ENCODE data around the gene MAGED4B. TPM values are rescaled to one million over a fixed set of nuclear protein-coding genes. Genes with fewer than 3 reads are reported as not detected.
"Not testable (repeated sequence)": the region's sequence is repeated elsewhere in the genome, so short reads cannot be mapped to it uniquely, and the experiment has no call there.

Gene MAGED4B, protein sequence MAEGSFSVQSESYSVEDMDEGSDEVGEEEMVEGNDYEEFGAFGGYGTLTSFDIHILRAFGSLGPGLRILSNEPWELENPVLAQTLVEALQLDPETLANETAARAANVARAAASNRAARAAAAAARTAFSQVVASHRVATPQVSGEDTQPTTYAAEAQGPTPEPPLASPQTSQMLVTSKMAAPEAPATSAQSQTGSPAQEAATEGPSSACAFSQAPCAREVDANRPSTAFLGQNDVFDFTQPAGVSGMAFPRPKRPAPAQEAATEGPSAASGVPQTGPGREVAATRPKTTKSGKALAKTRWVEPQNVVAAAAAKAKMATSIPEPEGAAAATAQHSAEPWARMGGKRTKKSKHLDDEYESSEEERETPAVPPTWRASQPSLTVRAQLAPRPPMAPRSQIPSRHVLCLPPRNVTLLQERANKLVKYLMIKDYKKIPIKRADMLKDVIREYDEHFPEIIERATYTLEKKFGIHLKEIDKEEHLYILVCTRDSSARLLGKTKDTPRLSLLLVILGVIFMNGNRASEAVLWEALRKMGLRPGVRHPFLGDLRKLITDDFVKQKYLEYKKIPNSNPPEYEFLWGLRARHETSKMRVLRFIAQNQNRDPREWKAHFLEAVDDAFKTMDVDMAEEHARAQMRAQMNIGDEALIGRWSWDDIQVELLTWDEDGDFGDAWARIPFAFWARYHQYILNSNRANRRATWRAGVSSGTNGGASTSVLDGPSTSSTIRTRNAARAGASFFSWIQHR
- polyA plus RNA-seq (2013, experiment 1 of 2): 124 TPM
- 116 TPM for polyA plus RNA-seq (2013, experiment 2 of 2)

GRCh38 chrX:52068666-52069640 lies at the start of gene MAGED4B:
Gene MAGED4B, minus strand, starts transcription at chrX:52069183. Its CDS starts 1,011 bp downstream, at chrX:52068172.
- H3K9me3 ChIP-seq (ENCODE audit: control insufficient read depth, low read length); H3K36me3 ChIP-seq (ENCODE audit: control insufficient read depth, insufficient read depth, low read length); H3K4me1 ChIP-seq (ENCODE audit: control insufficient read depth, insufficient read depth, low read length, poor library complexity, severe bottlenecking); H3K27ac ChIP-seq (ENCODE audit: low read depth, low read length, severe bottlenecking); H3K4me3 ChIP-seq (ENCODE audit: extremely low read depth, insufficient read depth, low read length, poor library complexity, severe bottlenecking): not testable (repeated sequence)
- no CpG with 5 or more reads among the region's 56 CpGs for WGBS, 2 experiments (ENCODE audit: insufficient coverage in 2 of 2)

DNA sequence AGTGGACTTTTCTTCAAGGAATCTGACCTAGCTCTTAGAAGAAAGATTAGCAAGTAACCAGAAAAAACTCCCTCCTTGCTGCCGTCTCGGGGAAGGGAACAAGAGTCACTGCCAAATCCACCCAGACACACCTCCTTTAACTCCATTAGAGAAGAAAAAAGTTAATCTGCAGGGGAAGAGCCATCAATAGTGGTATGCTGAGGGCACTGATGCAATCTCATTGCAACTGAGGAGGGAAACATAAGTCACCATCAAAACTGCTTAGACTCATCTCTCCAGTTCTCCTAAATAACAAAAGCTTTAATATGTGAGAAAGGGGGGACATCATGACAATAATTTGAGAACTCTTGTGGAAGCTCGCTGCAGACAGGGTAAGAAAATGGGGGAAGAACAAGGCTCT lies 49.3 kb upstream of the MAGED4B start:
- Histone ChIP-seq H3K27ac (ENCODE audit: low read depth, low read length, severe bottlenecking) (no peak overlapping the region), H3K36me3 (ENCODE audit: control insufficient read depth, insufficient read depth, low read length) (no peaks in the 10 kb centered on the region), H3K4me3 (ENCODE audit: extremely low read depth, insufficient read depth, low read length, poor library complexity, severe bottlenecking) (no peak overlapping the region), H3K4me1 (ENCODE audit: control insufficient read depth, insufficient read depth, low read length, poor library complexity, severe bottlenecking) (no peaks in the 10 kb centered on the region), H3K9me3 (ENCODE audit: control insufficient read depth, low read length) (no peaks in the 10 kb centered on the region)
- whole genome bisulfite sequencing, 2 experiments (ENCODE audit: insufficient coverage in 2 of 2): no CpG with 5 or more reads among the region's 3 CpGs

DNA sequence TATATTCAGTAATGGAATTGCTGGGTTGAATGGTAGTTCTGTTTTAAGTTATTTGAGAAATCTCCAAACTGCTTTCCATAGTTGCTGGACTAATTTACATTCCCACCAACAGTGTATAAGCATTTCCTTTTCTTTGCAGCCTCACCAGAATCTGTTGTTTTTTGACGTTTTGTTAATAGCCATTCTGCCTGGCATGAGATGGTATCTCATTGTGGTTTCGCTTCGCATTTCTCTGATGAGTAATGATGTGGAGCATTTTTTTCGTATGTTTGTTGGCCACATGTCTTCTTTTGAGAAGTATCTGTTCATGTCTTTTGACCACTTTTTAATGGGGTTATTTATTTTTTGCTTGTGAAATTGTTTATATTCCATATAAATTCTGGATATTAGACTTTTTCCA lies 13.6 kb upstream of the MAGED4B start:
- no peaks in the 10 kb centered on the region for H3K4me1 ChIP-seq (ENCODE audit: control insufficient read depth, insufficient read depth, low read length, poor library complexity, severe bottlenecking)
- no peaks in the 10 kb centered on the region for H3K9me3 ChIP-seq (ENCODE audit: control insufficient read depth, low read length)
- WGBS, 2 experiments (ENCODE audit: insufficient coverage in 2 of 2): no CpG with 5 or more reads among the region's 4 CpGs
- no peak overlapping the region for H3K4me3 ChIP-seq (ENCODE audit: extremely low read depth, insufficient read depth, low read length, poor library complexity, severe bottlenecking)
- no peaks in the 10 kb centered on the region for H3K36me3 ChIP-seq (ENCODE audit: control insufficient read depth, insufficient read depth, low read length)
- no peak overlapping the region for H3K27ac ChIP-seq (ENCODE audit: low read depth, low read length, severe bottlenecking)

- H3K9me3 ChIP-seq (ENCODE audit: control insufficient read depth, low read length): no peaks in the 10 kb centered on the region
- WGBS, 2 experiments (ENCODE audit: insufficient coverage in 2 of 2): no CpG with 5 or more reads among the region's 1 CpG
- H3K27ac ChIP-seq (ENCODE audit: low read depth, low read length, severe bottlenecking): no peak overlapping the region
- H3K36me3 ChIP-seq (ENCODE audit: control insufficient read depth, insufficient read depth, low read length): no peaks in the 10 kb centered on the region
- H3K4me1 ChIP-seq (ENCODE audit: control insufficient read depth, insufficient read depth, low read length, poor library complexity, severe bottlenecking): no peaks in the 10 kb centered on the region
- no peak overlapping the region for H3K4me3 ChIP-seq (ENCODE audit: extremely low read depth, insufficient read depth, low read length, poor library complexity, severe bottlenecking)
These were observed 9.1 kb upstream of the MAGED4B start for GRCh38 chrX:52078131-52078530.

GRCh38 chrX:52042288-52042687 lies 26.7 kb downstream of the MAGED4B start:
- H3K27ac ChIP-seq (ENCODE audit: low read depth, low read length, severe bottlenecking); H3K9me3 ChIP-seq (ENCODE audit: control insufficient read depth, low read length); H3K36me3 ChIP-seq (ENCODE audit: control insufficient read depth, insufficient read depth, low read length); H3K4me3 ChIP-seq (ENCODE audit: extremely low read depth, insufficient read depth, low read length, poor library complexity, severe bottlenecking); H3K4me1 ChIP-seq (ENCODE audit: control insufficient read depth, insufficient read depth, low read length, poor library complexity, severe bottlenecking): not testable (repeated sequence)
- no CpG with 5 or more reads among the region's 6 CpGs for WGBS, 2 experiments (ENCODE audit: insufficient coverage in 2 of 2)

DNA sequence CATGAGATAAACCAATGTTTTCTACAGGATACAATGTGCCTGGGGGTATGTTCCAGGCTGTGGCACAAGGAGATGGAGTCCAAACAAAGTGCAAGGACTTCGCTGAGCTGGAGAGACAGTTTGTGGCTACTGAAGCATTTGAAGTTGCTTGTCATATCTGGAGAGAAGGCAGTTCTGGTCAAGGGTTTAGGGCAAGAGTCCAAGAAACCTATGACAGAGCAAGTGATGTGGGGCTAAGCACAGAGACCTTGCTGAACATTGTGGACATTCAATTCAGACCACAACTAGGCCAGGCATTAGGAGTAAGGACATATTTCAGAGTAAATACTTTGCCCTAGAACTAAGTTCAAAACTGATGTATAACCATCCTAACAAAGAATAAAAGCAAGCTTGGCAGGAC lies 34.8 kb downstream of the MAGED4B start:
- Histone ChIP-seq H3K4me3 (ENCODE audit: extremely low read depth, insufficient read depth, low read length, poor library complexity, severe bottlenecking) (no peak overlapping the region), H3K4me1 (ENCODE audit: control insufficient read depth, insufficient read depth, low read length, poor library complexity, severe bottlenecking) (no peaks in the 10 kb centered on the region), H3K27ac (ENCODE audit: low read depth, low read length, severe bottlenecking) (no peak overlapping the region), H3K9me3 (ENCODE audit: control insufficient read depth, low read length) (no peaks in the 10 kb centered on the region), H3K36me3 (ENCODE audit: control insufficient read depth, insufficient read depth, low read length) (no peaks in the 10 kb centered on the region)
- 100% methylated on average over 1 of the region's 1 CpG; no CpG with 5 or more reads in 1 of the 2 experiments for WGBS, 2 experiments (ENCODE audit: insufficient coverage in 2 of 2)

DNA sequence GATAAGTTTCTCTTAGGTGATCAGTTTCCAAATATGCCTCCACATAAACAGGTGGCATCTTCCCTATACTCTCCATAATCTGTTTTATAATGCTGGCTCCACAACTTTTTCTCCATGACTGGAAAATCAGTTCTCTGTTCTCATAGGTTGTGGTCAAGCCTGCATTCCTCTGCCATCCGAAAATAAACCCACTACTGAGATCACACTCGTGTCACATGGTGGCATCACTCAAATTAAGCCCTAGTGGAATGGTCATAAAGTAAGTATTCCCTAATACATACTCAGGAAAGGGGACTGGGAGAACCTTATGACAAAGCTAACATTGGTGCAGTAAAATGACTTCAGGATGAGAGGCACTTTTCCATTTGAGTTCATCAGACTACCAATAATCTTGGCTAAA lies 37.6 kb downstream of the MAGED4B start:
- Histone ChIP-seq H3K27ac (ENCODE audit: low read depth, low read length, severe bottlenecking) (no peak overlapping the region), H3K9me3 (ENCODE audit: control insufficient read depth, low read length) (no peaks in the 10 kb centered on the region), H3K4me3 (ENCODE audit: extremely low read depth, insufficient read depth, low read length, poor library complexity, severe bottlenecking) (no peak overlapping the region), H3K36me3 (ENCODE audit: control insufficient read depth, insufficient read depth, low read length) (no peaks in the 10 kb centered on the region), H3K4me1 (ENCODE audit: control insufficient read depth, insufficient read depth, low read length, poor library complexity, severe bottlenecking) (no peaks in the 10 kb centered on the region)
- WGBS, 2 experiments (ENCODE audit: insufficient coverage in 2 of 2): no CpG with 5 or more reads among the region's 2 CpGs

- 17% methylated on average over 1 of the region's 3 CpGs; no CpG with 5 or more reads in 1 of the 2 experiments for WGBS, 2 experiments (ENCODE audit: insufficient coverage in 2 of 2)
- Histone ChIP-seq H3K4me1 (ENCODE audit: control insufficient read depth, insufficient read depth, low read length, poor library complexity, severe bottlenecking) (no peaks in the 10 kb centered on the region), H3K4me3 (ENCODE audit: extremely low read depth, insufficient read depth, low read length, poor library complexity, severe bottlenecking) (no peak overlapping the region), H3K36me3 (ENCODE audit: control insufficient read depth, insufficient read depth, low read length) (no peaks in the 10 kb centered on the region), H3K27ac (ENCODE audit: low read depth, low read length, severe bottlenecking) (no peak overlapping the region), H3K9me3 (ENCODE audit: control insufficient read depth, low read length) (no peaks in the 10 kb centered on the region)
These were observed 53.2 kb downstream of the MAGED4B start for GRCh38 chrX:52015794-52016193.

Data from mesodermal cell (in vitro differentiated cells).